ENCODE data around the gene WDFY4.
A peak's percentile ranks its signal among the peaks of the same experiment; 100 is the strongest.

WDFY4 gene

GRCh38 chr10:48926255-48926654, 241.6 kb downstream of the WDFY4 start:
- peak in 1 of 2 donors; percentile 3 for DNase-seq

GRCh38 chr10:48926764-48927540, 242.3 kb downstream of the WDFY4 start:
- DNase-seq, result peak in 1 of 2 donors; percentile 1

- peak in 1 of 2 donors; percentile 6 for DNase-seq
Observed at GRCh38 chr10:48929413-48929990, 244.8 kb downstream of the WDFY4 start.

- DNase-seq, result peak in 1 of 2 donors; percentile 5
Observed at GRCh38 chr10:48931188-48931587, 246.5 kb downstream of the WDFY4 start.

DNA sequence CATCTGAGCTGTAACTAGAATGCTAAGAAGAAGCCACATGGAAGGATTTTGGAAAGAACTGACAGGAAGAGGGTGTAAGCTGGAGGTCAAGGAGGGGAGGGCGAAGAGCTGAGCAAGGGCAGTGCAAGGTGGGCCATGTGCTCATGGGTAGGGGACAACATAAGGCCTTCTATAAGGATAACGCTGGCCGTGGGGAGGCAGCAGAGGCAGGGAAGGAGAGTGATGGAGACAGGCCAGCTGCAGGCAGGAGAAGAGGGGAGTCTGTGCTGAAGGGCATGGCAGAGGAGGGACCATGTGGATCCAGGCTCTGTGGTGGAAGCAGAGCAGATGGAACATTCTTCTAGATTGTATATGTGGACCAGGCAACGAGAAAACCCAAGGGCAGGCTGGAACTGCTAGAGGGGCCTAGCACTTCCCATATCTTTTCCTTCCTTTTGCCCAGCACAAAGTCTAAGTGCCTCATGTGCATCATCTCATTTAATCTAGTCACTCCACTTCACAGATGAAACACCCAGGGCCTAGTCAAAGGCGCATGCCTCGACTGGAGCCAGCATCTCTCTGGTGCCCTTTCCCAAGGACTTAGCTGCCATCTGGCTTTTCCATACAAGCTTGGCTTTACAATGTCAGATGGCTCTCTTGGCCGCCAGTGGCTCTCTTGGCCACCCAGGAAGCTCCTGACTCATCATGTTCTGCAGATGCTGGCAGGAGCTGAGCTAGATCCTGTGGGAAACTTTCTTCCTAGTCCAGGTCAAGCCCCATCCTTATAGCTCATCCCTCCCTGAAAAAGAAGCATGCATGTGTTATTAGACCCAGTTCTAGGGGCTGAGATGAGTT, 248.4 kb downstream of the WDFY4 start:
- peak in 1 of 2 donors; percentile 6 for DNase-seq

GRCh38 chr10:48934672-48935501, 250.2 kb downstream of the WDFY4 start:
- peak in 1 of 2 donors; percentile 12 for DNase-seq

DNA sequence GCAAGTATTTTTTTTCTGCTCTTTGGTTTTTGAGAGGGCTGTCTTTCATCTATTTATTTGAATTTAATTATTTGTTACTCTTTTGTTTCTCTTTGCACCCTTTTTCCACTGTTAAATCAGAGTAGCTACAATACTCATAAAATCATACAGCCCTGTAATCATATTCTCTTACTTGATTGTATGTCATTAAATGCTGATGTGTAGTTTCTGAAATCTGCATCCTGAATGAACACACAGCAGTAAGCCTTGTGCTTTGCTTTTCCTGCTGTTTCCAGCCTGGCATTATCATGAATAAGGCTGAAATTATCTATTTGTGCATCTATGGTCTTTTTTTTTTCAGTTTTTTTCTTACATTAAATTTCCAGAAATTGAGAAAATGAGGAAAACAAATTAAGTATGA, 250.9 kb downstream of the WDFY4 start:
- DNase-seq, result no peak

DNA sequence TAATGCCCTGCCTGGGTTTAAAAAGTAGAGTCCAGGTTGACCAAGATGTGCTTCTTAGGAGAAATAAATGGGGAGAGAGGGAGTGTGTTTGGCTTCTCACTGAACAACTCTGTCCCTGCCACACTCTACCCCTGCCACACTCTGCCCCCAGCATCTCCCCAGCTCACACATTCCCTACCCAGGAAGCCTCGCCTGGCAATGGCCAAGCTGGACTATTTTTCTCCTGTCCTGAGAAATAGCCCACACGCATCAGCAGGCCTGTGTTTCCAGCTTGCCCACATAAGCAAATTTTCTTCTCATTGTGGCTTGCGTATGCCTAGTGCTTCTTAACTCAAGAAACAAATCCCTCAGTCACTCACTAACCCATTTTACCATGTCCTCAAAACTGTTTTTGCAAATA, 253.1 kb downstream of the WDFY4 start:
- no peak for DNase-seq

DNA sequence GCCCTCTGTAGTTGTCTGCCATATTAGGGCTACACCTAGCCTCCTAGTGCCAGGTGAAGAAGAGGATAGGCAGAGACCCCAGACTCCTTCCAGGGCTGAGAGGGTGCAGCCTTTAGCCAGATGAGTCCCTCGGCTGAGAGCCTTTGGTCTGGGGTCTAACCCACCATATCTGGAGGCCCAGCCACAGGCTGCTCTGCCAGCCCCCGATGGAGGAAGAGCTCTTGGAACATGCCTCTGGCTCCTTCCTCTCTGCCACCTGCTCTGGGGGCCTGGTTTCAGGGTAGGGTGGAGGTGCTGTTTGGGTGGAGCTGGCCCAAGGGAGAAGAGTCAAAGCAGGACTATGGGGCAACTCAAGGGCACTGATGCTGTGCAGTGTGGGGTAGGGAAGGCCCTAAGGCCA, 253.6 kb downstream of the WDFY4 start:
- DNase-seq, result no peak

DNA sequence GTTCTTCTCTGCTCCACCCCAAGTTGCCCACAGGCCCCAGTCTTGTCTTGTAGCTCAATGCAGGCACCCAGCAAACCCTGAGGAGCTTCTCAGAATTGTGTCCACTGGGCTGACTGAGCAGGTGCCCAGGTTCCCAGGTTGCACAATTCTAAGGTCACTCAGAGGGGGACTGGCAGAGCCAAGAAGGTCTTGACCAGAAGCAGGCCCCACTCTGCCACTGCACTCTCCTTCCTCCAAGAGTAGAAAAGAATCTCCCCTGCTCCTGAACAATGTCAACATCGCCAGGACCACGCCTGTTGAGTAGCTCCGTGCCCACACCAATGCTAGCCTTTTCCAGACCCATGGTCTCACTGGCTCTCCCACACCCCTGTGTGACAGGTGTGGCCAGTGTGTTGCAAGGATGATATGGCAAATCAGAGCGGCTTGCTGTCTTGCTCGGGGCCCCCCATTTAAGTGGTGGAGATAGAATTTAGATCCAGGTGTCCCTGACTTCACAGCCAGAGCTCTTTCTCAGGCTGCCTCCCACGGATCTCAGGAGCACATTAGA, 254.4 kb downstream of the WDFY4 start:
- no peak for DNase-seq

- DNase-seq, result no peak
Observed at GRCh38 chr10:48939790-48940325, 255.2 kb downstream of the WDFY4 start, which contains the start of gene LRRC18. TSS of gene LRRC18 (minus strand) at chr10:48939840. CDS start at chr10:48914155, 25,685 bp downstream.

GRCh38 chr10:48940372-48940771, 255.7 kb downstream of the WDFY4 start:
- no peak for DNase-seq

GRCh38 chr10:48940958-48941357, 256.3 kb downstream of the WDFY4 start:
- DNase-seq, result no peak

DNA sequence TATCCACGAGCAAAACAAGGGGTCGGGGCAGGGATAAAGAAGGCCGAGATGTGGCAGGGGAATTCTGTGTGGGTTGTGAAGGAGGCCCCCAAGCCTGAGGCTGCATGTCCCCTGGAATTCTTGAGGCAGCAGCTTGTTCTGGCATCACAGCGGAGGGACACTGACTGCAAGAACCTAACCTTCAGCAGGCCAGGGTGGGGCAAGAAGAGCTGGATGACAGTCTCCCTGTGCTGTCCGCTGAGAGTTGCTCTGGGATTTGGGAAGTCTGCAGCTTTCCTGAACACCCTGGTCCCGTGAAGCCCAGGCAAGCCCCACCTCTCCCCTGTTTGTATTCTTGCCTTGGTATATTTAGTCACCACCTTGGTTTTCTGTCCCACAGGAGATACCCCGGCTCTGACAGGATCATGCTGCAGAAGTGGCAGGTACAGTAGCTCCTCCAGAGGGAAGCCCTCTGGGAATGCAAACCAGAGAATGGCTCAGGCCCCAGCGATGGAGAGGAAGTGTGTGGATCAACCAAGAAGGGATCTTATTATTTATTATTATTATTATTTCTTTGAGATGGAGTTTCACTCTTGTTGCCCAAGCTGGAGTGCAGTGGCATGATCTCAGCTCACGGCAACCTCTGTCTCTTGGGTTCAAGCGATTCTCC, 256.9 kb downstream of the WDFY4 start:
- DNase-seq, result no peak

DNA sequence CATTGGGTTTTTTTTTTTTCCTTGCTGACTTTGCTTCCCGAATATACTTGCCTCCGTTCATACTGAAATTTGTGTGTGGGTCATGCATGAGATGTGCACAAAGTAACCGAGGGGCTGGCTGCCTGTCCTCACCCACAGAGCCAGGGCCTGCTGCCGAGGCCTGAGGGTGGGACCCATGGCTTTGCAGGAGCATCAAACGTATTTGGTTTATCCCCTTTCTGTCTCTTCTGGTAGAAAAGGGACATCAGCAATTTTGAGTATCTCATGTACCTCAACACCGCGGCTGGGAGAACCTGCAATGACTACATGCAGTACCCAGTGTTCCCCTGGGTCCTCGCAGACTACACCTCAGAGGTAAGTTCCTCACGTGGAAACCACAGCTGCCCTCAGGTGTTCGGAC, 258.4 kb downstream of the WDFY4 start:
- no peak for DNase-seq

DNA sequence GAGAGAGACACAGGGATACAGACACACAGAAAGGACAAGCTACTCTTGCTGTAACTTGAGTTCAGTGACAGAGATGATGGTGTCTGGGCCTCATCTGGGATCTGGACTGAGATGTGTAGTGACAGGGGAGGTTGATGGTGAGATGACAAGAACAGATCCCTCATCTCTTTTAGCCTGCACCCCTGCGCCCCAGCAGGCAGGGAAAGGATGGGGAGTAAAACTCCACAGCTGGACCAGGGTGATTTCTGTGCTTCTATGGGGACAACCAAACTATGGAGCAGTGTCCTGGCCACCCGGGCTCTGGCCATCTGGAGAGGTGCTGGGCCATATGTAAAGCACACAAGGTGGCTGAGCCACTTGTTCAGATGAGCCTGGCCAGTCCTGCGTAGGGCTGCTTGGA, 259.5 kb downstream of the WDFY4 start:
- DNase-seq, result no peak

- no peak for DNase-seq
Observed at GRCh38 chr10:48945441-48946130, 260.9 kb downstream of the WDFY4 start.

GRCh38 chr10:48946332-48946731, 261.7 kb downstream of the WDFY4 start:
- no peak for DNase-seq

DNA sequence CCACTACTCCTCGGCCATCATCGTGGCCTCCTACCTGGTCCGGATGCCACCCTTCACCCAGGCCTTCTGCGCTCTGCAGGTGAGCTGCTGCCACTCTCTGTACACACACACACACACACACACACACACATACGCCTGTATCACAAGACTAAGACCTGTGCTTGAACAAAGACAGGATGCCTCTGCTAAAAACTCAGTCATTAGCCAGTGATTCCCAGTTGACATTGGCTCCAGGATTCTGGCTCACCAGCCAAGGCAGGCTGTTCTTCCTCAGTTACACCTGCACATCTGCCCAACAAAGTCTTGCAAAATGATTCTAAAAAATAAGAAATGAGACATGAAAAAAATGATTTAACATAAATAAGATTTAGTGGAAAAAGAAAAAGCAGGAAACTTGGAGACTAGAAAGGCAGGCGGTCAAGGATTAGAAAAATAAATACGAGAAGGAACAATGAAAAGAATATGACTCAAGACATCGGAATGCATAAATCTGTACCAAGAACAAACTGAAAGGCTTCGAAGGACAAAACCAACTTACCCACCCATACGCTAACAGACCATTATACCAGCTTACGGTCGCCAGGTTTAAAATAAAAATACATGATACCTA, 262.3 kb downstream of the WDFY4 start:
- DNase-seq, result no peak

DNA sequence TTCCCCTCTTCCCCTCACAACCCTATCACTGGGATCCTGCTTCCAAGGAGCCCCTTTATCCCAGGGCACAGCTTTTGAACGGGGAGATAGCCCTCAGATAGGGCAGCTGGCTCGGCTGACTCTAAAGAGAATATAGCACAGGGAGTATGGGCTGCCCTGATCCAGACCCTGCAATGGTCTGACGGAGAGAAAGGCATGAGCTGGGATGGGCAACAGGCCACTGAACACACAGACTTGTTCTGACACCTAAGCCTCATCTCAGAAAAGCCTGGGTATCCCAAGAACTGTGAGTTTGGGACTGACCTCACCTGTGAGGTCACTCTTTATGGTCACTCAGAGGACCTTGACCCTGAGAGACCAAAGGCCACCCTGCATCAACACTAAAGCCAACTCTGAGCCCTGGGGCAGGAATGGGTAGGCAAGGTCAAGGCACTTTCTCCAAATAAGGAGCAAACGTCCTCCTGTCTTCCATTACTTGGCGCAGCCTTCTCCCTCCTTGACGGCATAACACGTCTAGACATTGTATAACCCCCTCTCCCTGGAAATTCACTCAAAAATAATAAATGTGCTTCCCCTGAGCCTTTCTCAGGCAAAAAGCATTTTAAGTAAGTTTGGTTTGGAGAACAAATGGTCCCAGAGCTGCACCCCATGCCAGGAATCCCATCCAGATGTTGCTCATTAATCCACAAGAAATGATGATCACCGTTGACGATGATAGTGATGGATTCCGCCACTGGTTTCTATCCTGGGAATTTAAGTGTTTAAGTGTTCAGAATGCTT, 263.2 kb downstream of the WDFY4 start:
- DNase-seq, result no peak
